Measurements from ENCODE around the gene CA12.

CA12 gene

GRCh38 chr15:63353887-63354286, 27.8 kb downstream of the CA12 start:
- no peak for TF ChIP-seq CTCF (IDR thresholded peaks at IDR 0.05; ENCODE audit: borderline replicate concordance, control extremely low read depth, extremely low read depth, insufficient read depth, missing control alignments)
- in situ Hi-C loops (cut with MboI; ENCODE audit: low sequenced_read_pairs, unreplicated experiment) = no loop called here
- DNase-seq (ENCODE audit: low spot score) = no peak

- no peak for TF ChIP-seq CTCF (IDR thresholded peaks at IDR 0.05; ENCODE audit: borderline replicate concordance, control extremely low read depth, extremely low read depth, insufficient read depth, missing control alignments)
- in situ Hi-C loops (cut with MboI; ENCODE audit: low sequenced_read_pairs, unreplicated experiment) = no loop called here
- DNase-seq (ENCODE audit: low spot score) = no peak
These were observed 28.4 kb downstream of the CA12 start for GRCh38 chr15:63353261-63353660.

GRCh38 chr15:63352808-63353207, 28.8 kb downstream of the CA12 start:
- in situ Hi-C loops (cut with MboI; ENCODE audit: low sequenced_read_pairs, unreplicated experiment) = no loop called here
- TF ChIP-seq CTCF (IDR thresholded peaks at IDR 0.05; ENCODE audit: borderline replicate concordance, control extremely low read depth, extremely low read depth, insufficient read depth, missing control alignments) = no peak
- DNase-seq (ENCODE audit: low spot score) = no peak

GRCh38 chr15:63351170-63351569, 30.5 kb downstream of the CA12 start:
- no peak for TF ChIP-seq CTCF (IDR thresholded peaks at IDR 0.05; ENCODE audit: borderline replicate concordance, control extremely low read depth, extremely low read depth, insufficient read depth, missing control alignments)
- in situ Hi-C loops (cut with MboI; ENCODE audit: low sequenced_read_pairs, unreplicated experiment) = no loop called here
- DNase-seq (ENCODE audit: low spot score) = no peak

- DNase-seq (ENCODE audit: low spot score) = no peak
- in situ Hi-C loops (cut with MboI; ENCODE audit: low sequenced_read_pairs, unreplicated experiment) = no loop called here
- TF ChIP-seq CTCF (IDR thresholded peaks at IDR 0.05; ENCODE audit: borderline replicate concordance, control extremely low read depth, extremely low read depth, insufficient read depth, missing control alignments) = no peak
These were observed 31.4 kb downstream of the CA12 start for GRCh38 chr15:63350178-63350621.

- in situ Hi-C loops (cut with MboI; ENCODE audit: low sequenced_read_pairs, unreplicated experiment) = no loop called here
- TF ChIP-seq CTCF (IDR thresholded peaks at IDR 0.05; ENCODE audit: borderline replicate concordance, control extremely low read depth, extremely low read depth, insufficient read depth, missing control alignments) = no peak
- no peak for DNase-seq (ENCODE audit: low spot score)
These were observed 32.0 kb downstream of the CA12 start for GRCh38 chr15:63349621-63350020.

GRCh38 chr15:63349156-63349555, 32.5 kb downstream of the CA12 start:
- no peak for DNase-seq (ENCODE audit: low spot score)
- TF ChIP-seq CTCF (IDR thresholded peaks at IDR 0.05; ENCODE audit: borderline replicate concordance, control extremely low read depth, extremely low read depth, insufficient read depth, missing control alignments) = no peak
- in situ Hi-C loops (cut with MboI; ENCODE audit: low sequenced_read_pairs, unreplicated experiment) = no loop called here

Measured in GM13976 (cell line).